ENCODE results near the gene KLF13.

The KLF13 gene

DNA sequence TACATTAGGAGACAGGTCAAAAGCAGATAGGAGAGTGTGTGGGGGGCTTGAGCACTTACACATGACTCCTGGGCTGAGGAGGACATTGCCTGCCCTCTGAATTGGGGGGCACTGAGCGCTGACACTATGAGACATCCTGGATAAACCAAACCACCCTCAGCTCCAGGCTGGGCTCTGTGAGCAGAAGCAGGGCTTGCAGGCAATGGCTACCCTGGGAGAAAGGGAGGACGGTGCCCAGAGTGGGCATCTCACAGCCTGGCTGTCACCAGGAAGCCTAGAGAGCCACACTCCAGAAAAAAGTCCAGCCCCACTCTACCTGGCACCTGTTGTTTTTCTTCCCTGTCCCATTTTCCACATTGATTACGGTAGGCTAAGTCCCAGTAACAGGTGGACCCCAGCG, 8.2 kb upstream of the KLF13 start:
- no peak overlapping the region for H3K27ac Mint-ChIP-seq
- no peaks in the 10 kb centered on the region for H3K27me3 Mint-ChIP-seq (ENCODE audit: low read depth)
- H3K4me3 Mint-ChIP-seq: no peak overlapping the region
- H3K36me3 Mint-ChIP-seq (ENCODE audit: low read depth): peaks cover 7% of the 10 kb centered on the region
- peaks cover 43% of the 10 kb centered on the region for H3K4me1 Mint-ChIP-seq (ENCODE audit: low read depth)
- peaks cover 10% of the 10 kb centered on the region for H3K9me3 Mint-ChIP-seq

DNA sequence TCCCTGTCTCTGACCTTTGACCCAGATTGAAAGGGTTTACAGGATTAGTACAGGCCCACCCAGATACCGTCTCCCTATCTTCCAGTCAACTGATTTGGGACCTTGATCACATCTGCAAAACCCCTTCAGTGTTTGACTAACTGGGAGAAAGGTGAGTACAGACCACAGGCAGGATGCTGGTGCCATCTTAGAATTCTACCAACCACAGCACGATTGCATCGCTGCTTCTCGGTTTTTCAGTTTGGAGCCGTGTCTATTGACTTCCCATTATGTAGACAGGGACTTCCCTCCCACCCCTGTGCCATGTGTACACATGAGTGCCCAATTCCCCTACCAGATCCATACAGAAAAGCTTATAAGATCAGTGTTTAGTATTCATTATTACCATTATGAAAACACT, 6.6 kb upstream of the KLF13 start:
- Mint-ChIP-seq H3K4me1 (ENCODE audit: low read depth) (peaks cover 55% of the 10 kb centered on the region), H3K27me3 (ENCODE audit: low read depth) (no peaks in the 10 kb centered on the region), H3K36me3 (ENCODE audit: low read depth) (peaks cover 10% of the 10 kb centered on the region), H3K9me3 (peaks cover 10% of the 10 kb centered on the region), H3K27ac (peak overlapping the region; percentile 12), H3K4me3 (no peak overlapping the region)

DNA sequence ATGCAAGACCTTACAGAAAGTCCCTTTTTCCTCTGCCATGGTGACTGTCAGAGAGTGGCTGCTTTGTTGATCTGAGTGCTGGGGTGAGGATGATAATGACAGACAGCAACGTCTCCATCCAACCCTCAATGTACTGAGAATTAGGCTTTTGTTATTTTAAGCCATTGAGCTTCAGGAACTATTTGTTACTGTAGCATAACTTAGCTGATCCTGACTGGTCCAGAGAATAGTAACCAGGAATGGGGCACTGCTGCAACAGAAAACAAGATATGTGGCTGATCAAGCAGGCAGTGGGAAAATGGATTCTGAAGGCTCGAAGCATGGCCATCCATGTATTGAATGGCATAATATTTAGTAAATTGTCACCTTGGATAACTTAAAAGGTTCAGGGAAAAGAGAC, 5.2 kb upstream of the KLF13 start:
- Mint-ChIP-seq H3K4me1 (ENCODE audit: low read depth) (peaks cover 52% of the 10 kb centered on the region), H3K4me3 (no peak overlapping the region), H3K9me3 (peaks cover 10% of the 10 kb centered on the region), H3K27me3 (ENCODE audit: low read depth) (no peaks in the 10 kb centered on the region), H3K36me3 (ENCODE audit: low read depth) (peaks cover 10% of the 10 kb centered on the region), H3K27ac (no peak overlapping the region)

DNA sequence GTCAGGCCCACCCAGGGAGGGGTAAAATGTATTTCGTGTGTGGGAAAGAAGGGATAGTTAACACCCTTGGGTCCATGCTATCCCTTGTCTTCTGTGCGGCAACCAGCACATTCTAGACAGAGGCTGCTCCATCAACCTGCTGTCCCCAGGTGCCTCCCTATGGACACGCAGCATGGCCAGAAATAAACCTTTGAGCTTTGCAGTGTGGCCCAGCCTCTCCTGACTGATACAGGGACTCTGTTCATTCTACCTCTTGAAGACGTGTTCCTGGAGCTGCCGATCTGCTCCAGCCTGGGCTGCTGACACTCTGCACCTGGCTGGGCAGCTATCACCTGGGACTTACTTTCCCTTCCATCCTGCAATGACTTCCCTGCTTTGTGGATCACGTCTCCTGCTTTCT, 4.1 kb upstream of the KLF13 start:
- H3K27me3 Mint-ChIP-seq (ENCODE audit: low read depth): no peaks in the 10 kb centered on the region
- H3K4me1 Mint-ChIP-seq (ENCODE audit: low read depth): peaks cover 41% of the 10 kb centered on the region
- peaks cover 10% of the 10 kb centered on the region for H3K9me3 Mint-ChIP-seq
- peaks cover 10% of the 10 kb centered on the region for H3K36me3 Mint-ChIP-seq (ENCODE audit: low read depth)
- no peak overlapping the region for H3K4me3 Mint-ChIP-seq
- H3K27ac Mint-ChIP-seq: no peak overlapping the region

DNA sequence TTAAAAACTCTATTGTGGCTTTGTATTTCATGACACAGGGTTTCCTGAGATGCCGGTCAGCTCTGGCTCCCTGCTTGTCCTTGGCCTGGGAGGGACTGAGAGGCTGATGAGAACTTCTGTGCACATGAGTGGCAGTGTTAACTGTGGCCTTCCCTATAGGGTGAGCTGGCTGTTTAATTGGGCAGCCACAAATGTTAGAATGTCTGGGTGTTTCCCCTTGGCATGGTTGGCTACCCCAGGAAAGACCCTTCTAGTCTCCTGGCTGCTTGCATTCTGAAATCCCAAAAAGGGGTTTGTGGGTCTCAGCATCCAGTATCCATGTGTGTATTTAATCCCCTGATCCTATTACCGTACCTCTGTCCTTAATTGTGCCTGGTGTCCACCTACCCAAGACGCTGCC, 3.0 kb upstream of the KLF13 start:
- H3K27me3 Mint-ChIP-seq (ENCODE audit: low read depth): no peaks in the 10 kb centered on the region
- H3K36me3 Mint-ChIP-seq (ENCODE audit: low read depth): peaks cover 12% of the 10 kb centered on the region
- peaks cover 10% of the 10 kb centered on the region for H3K9me3 Mint-ChIP-seq
- H3K4me1 Mint-ChIP-seq (ENCODE audit: low read depth): peaks cover 37% of the 10 kb centered on the region
- H3K4me3 Mint-ChIP-seq: no peak overlapping the region
- H3K27ac Mint-ChIP-seq: peak overlapping the region; percentile 5

DNA sequence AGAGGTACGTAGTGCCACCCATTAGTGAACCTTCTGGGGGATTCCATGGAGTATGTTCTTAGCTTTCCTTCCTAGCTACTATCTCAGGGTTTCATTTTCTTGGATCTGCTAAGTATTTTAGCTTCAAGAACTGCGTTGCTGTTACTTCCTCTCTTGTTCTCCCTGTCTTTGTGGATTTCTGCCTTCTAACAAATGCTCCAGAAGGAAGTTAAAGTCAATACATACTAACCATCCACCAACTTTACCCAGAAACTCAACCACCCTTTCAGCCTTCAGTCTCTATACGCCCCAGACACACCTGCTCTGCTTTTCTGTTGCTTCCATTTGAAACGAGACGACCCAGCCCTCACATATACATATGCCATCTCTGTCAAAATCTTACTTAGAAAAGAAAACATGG, 2.4 kb upstream of the KLF13 start:
- peaks cover 10% of the 10 kb centered on the region for H3K9me3 Mint-ChIP-seq
- H3K27me3 Mint-ChIP-seq (ENCODE audit: low read depth): no peaks in the 10 kb centered on the region
- H3K36me3 Mint-ChIP-seq (ENCODE audit: low read depth): peaks cover 18% of the 10 kb centered on the region
- peak overlapping the region; percentile 95 for H3K27ac Mint-ChIP-seq
- peak overlapping the region; percentile 92 for H3K4me3 Mint-ChIP-seq
- H3K4me1 Mint-ChIP-seq (ENCODE audit: low read depth): peaks cover 42% of the 10 kb centered on the region

DNA sequence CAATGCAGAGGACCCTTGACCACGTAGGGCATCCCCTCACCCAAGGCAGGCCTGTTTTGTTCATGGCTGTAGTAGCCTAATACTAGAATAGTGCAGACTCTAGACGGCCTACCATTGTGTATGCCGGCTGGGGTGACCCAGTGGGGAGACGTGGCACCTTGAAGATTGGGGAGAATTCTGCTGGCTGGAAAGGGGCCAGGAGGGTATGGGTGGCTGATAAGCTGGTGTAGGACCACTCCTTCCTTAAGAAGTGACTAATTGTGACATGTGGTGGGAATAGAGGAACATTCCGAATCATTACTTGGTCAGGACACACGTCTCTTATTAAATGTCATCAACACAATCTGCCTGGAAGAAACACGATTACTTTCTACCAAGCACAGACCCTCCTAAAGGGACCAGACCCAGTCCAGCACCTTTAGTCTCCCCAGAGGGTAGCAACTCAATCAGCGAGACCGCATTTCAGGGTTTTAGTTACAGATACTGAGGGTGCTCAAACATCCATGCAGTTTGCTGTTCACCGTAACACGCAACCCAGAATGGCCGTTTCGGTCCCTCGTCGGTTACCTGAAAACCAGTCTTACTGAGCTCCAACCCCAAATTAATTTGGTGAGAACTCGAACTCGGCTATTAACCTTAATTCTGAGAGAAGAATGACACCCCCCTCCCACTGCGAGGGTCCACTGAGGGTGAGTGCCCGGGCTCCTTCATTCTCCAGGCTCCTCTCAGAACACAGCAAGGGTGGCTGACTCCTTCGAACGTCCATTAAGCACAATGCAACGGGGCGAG, 1.6 kb upstream of the KLF13 start:
- Mint-ChIP-seq H3K36me3 (ENCODE audit: low read depth) (peaks cover 25% of the 10 kb centered on the region), H3K4me3 (peak overlapping the region; percentile 92), H3K27me3 (ENCODE audit: low read depth) (no peaks in the 10 kb centered on the region), H3K9me3 (peaks cover 10% of the 10 kb centered on the region), H3K27ac (peak overlapping the region; percentile 95), H3K4me1 (ENCODE audit: low read depth) (peaks cover 43% of the 10 kb centered on the region)

DNA sequence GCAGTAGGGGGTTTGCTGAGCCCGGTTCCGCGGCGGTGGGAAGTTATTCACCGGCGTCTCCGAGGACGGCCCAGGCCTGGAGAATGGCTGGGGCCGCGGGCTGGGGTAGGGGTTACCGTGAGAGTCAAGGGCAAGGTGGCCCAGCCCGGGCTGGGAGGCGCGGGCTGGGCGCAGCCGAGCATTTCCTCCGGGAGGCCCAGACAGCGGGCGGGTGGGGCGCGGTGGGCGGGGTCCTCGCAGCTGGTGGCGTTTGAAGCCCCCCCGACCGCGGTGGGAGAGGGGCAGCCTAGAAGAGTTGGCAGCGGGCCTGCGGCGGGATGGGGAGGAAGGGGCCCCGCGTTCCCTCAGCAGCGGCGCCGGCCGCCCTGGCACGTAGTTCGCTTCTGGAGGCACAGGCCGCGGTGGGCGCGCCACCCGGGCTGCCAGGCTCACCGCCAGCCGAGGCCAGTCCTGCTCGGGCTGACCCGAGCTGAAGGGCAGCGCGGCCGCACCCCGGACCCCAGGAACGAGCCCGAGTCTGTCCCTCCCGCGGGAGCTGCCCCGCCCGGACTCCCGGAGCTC, 960 bp upstream of the KLF13 start:
- Mint-ChIP-seq H3K4me3 (peak overlapping the region; percentile 92), H3K4me1 (ENCODE audit: low read depth) (peaks cover 45% of the 10 kb centered on the region), H3K9me3 (peaks cover 10% of the 10 kb centered on the region), H3K27me3 (ENCODE audit: low read depth) (no peaks in the 10 kb centered on the region), H3K36me3 (ENCODE audit: low read depth) (peaks cover 31% of the 10 kb centered on the region), H3K27ac (peak overlapping the region; percentile 95)

DNA sequence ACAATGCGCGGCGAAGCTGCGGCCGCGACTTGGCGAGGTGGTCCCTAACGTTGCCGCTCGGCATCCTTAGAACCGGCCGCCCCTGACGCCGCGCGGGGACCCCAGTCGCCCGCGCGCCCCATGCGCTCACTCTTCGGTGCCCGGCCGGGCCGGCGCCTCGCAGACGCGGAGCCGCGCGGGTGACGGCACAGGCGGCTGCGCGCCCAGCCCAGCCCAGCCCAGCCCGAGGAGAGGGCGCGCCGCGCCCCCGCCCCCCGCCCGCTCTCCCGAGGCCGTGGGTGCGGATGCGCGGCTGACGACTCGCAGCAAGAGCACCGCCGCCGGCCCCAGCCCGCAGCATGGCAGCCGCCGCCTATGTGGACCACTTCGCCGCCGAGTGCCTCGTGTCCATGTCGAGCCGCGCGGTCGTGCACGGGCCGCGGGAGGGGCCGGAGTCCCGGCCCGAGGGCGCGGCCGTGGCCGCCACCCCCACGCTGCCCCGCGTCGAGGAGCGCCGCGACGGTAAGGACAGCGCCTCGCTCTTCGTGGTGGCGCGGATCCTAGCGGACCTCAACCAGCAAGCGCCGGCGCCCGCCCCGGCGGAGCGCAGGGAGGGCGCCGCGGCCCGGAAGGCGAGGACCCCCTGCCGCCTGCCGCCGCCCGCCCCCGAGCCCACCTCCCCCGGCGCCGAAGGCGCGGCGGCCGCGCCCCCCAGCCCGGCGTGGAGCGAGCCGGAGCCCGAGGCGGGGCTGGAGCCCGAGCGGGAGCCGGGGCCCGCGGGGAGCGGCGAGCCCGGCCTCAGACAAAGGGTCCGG, 437 bp downstream of the KLF13 start:
- Mint-ChIP-seq H3K4me1 (ENCODE audit: low read depth) (peaks cover 59% of the 10 kb centered on the region), H3K4me3 (peak overlapping the region; percentile 69), H3K27ac (peak overlapping the region; percentile 49), H3K9me3 (no peaks in the 10 kb centered on the region), H3K27me3 (ENCODE audit: low read depth) (no peaks in the 10 kb centered on the region), H3K36me3 (ENCODE audit: low read depth) (peaks cover 36% of the 10 kb centered on the region)

DNA sequence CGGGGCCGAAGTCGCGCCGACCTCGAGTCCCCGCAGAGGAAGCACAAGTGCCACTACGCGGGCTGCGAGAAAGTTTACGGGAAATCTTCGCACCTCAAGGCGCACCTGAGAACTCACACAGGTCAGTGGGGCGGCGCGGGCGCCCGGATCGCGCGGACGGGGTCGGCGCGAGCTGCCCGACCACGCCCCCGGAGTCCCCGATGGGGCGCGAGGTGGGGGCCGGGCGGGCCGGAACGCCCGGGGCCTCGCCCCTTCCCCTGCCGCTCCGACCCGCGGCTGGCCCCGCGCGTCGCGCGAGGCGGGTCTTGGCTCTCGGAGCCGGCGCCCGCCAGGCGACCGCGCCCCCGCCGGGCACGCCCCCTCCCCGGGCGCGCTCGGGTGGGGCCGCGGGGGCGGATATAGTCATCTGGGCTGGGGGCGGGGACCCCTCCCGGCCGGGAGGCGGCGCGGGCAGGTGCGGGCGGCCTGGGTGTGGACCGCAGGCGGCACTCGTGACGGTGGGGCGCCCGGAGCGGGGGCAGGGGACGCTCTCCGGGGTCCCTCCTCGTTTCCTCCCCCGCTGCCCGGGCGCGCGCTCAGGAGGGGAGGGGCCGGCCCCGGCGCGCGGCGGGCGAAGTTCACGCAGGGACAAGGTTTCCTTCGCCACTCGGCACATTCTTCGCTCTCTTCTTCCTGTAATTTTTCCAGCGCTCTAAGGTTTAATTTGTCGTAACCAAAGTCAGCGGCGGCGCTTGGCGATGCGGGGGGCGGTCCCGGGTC, 1.2 kb downstream of the KLF13 start:
- Mint-ChIP-seq H3K9me3 (no peaks in the 10 kb centered on the region), H3K27ac (peak overlapping the region; percentile 95), H3K36me3 (ENCODE audit: low read depth) (peaks cover 42% of the 10 kb centered on the region), H3K4me3 (peak overlapping the region; percentile 96), H3K4me1 (ENCODE audit: low read depth) (peaks cover 64% of the 10 kb centered on the region), H3K27me3 (ENCODE audit: low read depth) (no peaks in the 10 kb centered on the region)

DNA sequence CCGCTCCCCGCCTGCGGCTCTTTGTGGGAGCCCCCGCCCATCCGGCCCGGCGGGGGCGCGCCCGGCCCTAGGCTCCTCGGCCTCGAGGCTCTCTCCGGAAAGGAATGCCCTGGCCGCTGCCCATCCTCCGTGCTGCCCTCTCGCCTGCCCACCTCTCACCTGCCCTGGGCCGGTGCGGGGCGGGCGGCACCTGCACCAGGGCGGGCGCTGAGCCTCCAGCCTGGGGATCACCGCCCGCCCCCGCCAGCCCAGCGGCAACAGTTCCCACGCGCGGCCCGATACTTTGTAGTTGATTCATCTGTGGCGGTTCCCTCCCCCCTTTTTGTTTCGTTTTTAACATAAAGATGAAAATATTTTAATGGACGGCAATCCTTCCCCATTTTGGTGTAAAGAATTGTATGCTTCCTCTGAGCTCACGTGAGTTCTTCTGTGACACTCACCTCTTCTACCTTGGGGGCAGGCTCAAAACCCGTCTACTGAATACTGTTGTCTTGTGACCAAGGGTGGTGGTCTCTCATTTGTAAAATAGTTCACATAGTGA, 1.9 kb downstream of the KLF13 start:
- Mint-ChIP-seq H3K4me3 (peak overlapping the region; percentile 96), H3K9me3 (no peaks in the 10 kb centered on the region), H3K36me3 (ENCODE audit: low read depth) (peaks cover 42% of the 10 kb centered on the region), H3K4me1 (ENCODE audit: low read depth) (peaks cover 63% of the 10 kb centered on the region), H3K27me3 (ENCODE audit: low read depth) (no peaks in the 10 kb centered on the region), H3K27ac (peak overlapping the region; percentile 95)

DNA sequence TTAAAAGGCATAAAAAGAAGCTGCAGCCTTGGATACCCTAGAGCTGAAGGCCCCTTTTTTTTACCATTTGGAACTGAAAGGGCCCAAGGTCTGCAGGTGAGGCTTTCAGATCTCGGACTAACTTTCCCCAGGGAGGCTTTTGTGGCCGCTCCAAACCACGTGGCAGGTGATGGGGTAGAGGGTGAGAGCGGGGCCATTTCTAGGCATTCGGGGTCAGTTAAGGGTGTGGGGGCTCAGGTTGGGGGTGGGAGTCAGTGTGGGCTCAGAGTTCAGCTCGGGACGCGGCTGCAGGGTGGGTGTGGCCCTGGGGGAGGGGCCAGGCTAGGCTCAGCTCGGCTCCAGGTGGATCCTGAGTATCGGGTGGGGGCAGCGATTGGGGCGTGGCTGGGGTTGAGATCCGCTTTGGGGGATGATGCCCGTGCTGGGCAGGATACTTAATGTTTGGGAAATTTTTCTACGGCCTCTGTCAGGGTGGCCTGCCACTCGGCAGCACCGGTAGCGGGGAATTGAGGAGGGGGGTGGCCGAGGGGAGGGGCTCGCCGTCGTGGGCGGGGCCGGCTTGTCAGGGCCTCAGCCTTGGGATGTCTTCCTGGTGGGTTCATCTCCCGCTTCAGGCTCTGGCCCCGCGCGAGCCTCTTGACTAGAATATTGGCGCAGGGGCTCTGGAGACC, 2.5 kb downstream of the KLF13 start:
- Mint-ChIP-seq H3K27me3 (ENCODE audit: low read depth) (no peaks in the 10 kb centered on the region), H3K9me3 (no peaks in the 10 kb centered on the region), H3K36me3 (ENCODE audit: low read depth) (peaks cover 42% of the 10 kb centered on the region), H3K4me3 (peak overlapping the region; percentile 96), H3K4me1 (ENCODE audit: low read depth) (peaks cover 66% of the 10 kb centered on the region), H3K27ac (peak overlapping the region; percentile 95)

DNA sequence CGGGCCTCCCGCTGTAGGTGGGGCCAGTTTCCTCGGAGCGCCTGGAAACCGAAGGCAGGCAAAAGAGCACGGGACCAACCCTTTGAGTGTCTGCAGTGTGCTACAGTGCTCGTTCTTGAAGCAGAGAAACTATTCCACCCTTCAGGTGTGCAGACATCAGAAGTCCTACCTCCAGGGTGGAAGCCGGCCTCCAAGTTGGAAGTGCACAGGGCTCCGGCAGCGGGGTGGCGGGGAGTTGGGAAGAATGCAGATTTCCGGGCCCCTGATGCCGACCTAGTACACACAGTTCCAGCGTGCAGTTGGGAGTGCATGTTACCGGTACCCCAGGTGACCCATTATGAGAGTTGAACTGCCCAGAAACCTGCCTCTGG, 3.0 kb downstream of the KLF13 start:
- peak overlapping the region; percentile 96 for H3K4me3 Mint-ChIP-seq
- peaks cover 38% of the 10 kb centered on the region for H3K36me3 Mint-ChIP-seq (ENCODE audit: low read depth)
- H3K27ac Mint-ChIP-seq: peak overlapping the region; percentile 95
- no peaks in the 10 kb centered on the region for H3K27me3 Mint-ChIP-seq (ENCODE audit: low read depth)
- H3K9me3 Mint-ChIP-seq: no peaks in the 10 kb centered on the region
- H3K4me1 Mint-ChIP-seq (ENCODE audit: low read depth): peaks cover 62% of the 10 kb centered on the region

Data from T-helper 1 cell treated with Interleukin-12 subunit alpha and Interleukin-12 subunit beta and Interleukin-4 antibody, amounts not matched to agents 30 μg/mL and 1 μg/mL, for 36 hours (primary cell).